MCF 10A (cell line): ENCODE results near the gene CCR7. TPM values are rescaled to one million over a fixed set of nuclear protein-coding genes. Genes with fewer than 3 reads are reported as not detected.

Experiments used
- BruUV-seq: library from RNA; stranded (reverse); fragments of 400-500 nt; replicated peaks from 2 replicates; lab custom pipeline; 2021; lab: Mats Ljungman, UMichigan
- CTCF ChIA-PET: fragments of 300-600 bp; sonication (Branson Sonifier 250); formaldehyde crosslinking; extraction: SDS; loops from one replicate; lab custom pipeline; 2021; ENCODE audit warnings: antibody characterized with exemption, inconsistent platforms; lab: Yijun Ruan, JAX
- POLR2A ChIA-PET: fragments of 300-600, 350-650 bp; sonication (Branson Sonifier 250); formaldehyde crosslinking; extraction: SDS; loops from one replicate; lab custom pipeline; 2020; ENCODE audit warnings: antibody characterized with exemption, inconsistent platforms; lab: Yijun Ruan, JAX
- DNase-seq: peaks from one replicate; pipeline ENCODE4 v3.0.0-alpha.2; 2018; ENCODE audit not compliant: unreplicated experiment
- H3K27ac Mint-ChIP-seq: one replicate; pipeline ENCODE4 v1.8.0; 2022; ENCODE audit warnings: mild to moderate bottlenecking, low read depth, mixed read lengths; ENCODE audit not compliant: unreplicated experiment
- H3K27me3 Mint-ChIP-seq: one replicate; pipeline ENCODE4 v1.8.0; 2022; ENCODE audit warnings: mixed read lengths; ENCODE audit not compliant: insufficient read depth, unreplicated experiment
- H3K36me3 Mint-ChIP-seq: one replicate; pipeline ENCODE4 v1.8.0; 2022; ENCODE audit warnings: mild to moderate bottlenecking, moderate library complexity, mixed read lengths; ENCODE audit not compliant: insufficient read depth, unreplicated experiment
- H3K4me1 Mint-ChIP-seq: one replicate; pipeline ENCODE4 v1.8.0; 2022; ENCODE audit warnings: mixed read lengths; ENCODE audit not compliant: insufficient read depth, unreplicated experiment
- H3K4me3 Mint-ChIP-seq: one replicate; pipeline ENCODE4 v1.8.0; 2022; ENCODE audit warnings: mild to moderate bottlenecking, moderate library complexity, mixed read lengths; ENCODE audit not compliant: unreplicated experiment
- H3K9me3 Mint-ChIP-seq: one replicate; pipeline ENCODE4 v1.8.0; 2022; ENCODE audit warnings: mixed read lengths; ENCODE audit not compliant: unreplicated experiment
- intact Hi-C: fragments of 100-400 bp; cut with micrococcal nuclease; formaldehyde crosslinking; loops from 2 replicates; pipeline ENCODE4 v1.14.1; 2022
- total RNA-seq: library from RNA; stranded (reverse); gene quantifications from 2 replicates; pipeline ENCODE4 v1.2.3, GENCODE V29; 2022
- TF ChIP-seq, protein P1 (sequence below): fragments of 200-600 bp; IDR thresholded peaks from one replicate; pipeline ENCODE4 v1.8.0; 2022; ENCODE audit warnings: antibody characterized with exemption, mild to moderate bottlenecking; ENCODE audit not compliant: unreplicated experiment

Gene CCR7
- total RNA-seq, 1 experiment from 2014 or later = not detected

DNA sequence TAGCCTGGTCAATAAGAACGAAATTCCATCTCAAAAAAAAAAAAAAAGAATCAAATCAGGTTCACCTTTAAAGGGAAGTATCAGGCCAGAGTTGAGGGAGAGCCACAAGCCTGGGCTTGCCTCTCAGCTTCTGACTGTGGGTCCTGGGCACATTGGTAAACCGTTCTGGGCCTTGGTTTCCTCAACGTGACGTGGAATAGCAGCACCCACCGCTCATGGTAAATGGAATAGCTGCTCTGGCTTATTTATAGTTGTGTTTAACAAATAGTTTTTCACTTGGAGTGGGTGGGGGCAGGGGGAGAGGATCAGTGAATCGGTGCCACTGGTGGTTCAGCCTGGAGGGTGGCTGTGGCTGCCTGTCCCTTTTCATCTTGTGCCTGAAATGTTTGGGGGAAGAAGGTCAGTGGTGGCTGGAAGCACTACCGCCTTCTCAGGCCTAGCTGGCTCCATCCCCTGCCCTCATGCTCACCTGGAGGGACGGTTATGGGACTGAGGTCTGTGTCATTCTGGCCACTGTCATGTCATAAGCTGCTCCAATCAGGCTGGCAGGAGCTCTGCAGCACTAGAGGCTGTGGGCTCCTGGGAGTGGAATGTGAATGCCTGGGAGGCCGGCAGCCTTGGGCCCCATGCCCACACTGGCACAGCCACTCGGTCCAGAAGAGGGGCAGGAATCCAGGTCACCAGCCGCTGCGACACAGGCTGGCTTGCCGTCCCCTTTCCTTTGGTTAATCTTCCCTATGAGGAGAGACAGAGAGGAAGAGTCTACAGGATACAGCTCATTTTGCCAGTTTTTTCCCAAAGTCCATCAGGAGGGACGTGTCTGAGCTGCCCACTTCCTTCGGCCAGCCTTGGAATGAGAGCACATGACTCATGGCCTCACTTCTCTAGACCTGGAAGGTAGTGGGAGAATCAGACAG, 27.0 kb downstream of the CCR7 start:
- Mint-ChIP-seq H3K4me1 (peaks cover 31% of the 10 kb centered on the region), H3K4me3 (peak overlapping the region; percentile 54), H3K27me3 (no peaks in the 10 kb centered on the region), H3K9me3 (no peaks in the 10 kb centered on the region), H3K27ac (peak overlapping the region; percentile 89), H3K36me3 (peaks cover 4% of the 10 kb centered on the region)
- TF ChIP-seq, protein P1, sequence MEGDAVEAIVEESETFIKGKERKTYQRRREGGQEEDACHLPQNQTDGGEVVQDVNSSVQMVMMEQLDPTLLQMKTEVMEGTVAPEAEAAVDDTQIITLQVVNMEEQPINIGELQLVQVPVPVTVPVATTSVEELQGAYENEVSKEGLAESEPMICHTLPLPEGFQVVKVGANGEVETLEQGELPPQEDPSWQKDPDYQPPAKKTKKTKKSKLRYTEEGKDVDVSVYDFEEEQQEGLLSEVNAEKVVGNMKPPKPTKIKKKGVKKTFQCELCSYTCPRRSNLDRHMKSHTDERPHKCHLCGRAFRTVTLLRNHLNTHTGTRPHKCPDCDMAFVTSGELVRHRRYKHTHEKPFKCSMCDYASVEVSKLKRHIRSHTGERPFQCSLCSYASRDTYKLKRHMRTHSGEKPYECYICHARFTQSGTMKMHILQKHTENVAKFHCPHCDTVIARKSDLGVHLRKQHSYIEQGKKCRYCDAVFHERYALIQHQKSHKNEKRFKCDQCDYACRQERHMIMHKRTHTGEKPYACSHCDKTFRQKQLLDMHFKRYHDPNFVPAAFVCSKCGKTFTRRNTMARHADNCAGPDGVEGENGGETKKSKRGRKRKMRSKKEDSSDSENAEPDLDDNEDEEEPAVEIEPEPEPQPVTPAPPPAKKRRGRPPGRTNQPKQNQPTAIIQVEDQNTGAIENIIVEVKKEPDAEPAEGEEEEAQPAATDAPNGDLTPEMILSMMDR = no peak
- intact Hi-C loops = no loop called here
- POLR2A ChIA-PET = interaction anchor here (0.6 to 13.6 kb wide), 15 partner anchors 11 to 1154 kb away, joined by 3 to 472 read pairs (median 4); partner anchors contain the start of genes TNS4 and TOP2A
- DNase-seq = peak; percentile 92
- CTCF ChIA-PET = interaction anchor here (0.5 to 9.8 kb wide), 7 partner anchors 9 to 98 kb away, joined by 3 to 90 read pairs (median 4); no protein-coding TSS in a partner anchor
- BruUV-seq = TSS peak; percentile 69

DNA sequence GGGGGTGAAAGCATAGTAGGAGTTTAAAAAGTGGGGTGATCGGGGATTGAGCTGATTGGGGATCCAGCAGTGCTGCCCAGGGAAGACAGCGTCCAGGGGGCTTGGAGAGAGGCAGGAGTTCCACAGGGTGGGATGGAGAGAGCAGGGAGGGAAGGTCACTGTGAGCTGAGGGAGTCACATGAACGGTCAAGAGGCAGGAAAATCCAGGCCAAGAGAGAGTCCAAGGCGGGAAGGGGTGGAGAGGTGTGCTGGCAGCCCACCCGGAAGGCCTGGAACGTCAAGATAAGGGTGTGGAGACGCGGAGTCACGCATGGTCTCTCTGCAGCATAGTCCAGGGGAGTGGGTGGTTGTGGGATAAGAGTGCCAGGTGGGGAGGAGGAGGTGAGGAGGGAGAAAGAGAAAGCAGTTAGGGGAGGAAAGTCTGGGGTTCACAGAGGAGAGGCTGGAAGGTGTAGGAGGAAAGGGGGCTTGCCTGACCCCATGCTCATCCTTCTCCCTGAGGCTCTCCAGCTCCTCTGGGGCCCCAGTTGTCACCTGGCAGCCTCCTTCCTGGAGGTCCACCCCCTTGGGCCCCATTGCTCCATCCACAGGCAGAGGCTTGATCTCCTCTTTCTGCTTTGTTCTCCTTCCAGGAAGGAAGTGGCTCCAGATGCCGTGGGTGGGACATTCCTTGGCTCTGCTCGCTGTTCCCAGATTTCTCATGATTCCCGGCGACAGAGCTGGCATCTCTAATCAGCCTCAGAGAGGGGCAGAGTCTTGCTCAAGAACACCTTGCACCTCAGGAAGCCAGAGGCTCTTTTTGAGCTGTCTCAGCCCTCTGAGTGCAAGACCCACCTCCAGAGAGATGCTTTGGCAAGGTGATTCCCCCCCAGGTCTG, 28.7 kb downstream of the CCR7 start:
- Mint-ChIP-seq H3K9me3 (no peaks in the 10 kb centered on the region), H3K36me3 (peaks cover 7% of the 10 kb centered on the region), H3K4me3 (peak overlapping the region; percentile 40), H3K27me3 (no peaks in the 10 kb centered on the region), H3K4me1 (peaks cover 38% of the 10 kb centered on the region), H3K27ac (no peak overlapping the region)
- no TSS peak for BruUV-seq
- TF ChIP-seq, protein P1 = no peak
- intact Hi-C loops = no loop called here
- ChIA-PET POLR2A (interaction anchor here (0.6 to 13.6 kb wide), 7 partner anchors 10 to 72 kb away, joined by 3 to 472 read pairs (median 11); partner anchors contain the start of gene TNS4), CTCF (interaction anchor here (0.6 to 9.8 kb wide), 11 partner anchors 11 to 174 kb away, joined by 3 to 97 read pairs (median 5); no protein-coding TSS in a partner anchor)
- peak; percentile 94 for DNase-seq

DNA sequence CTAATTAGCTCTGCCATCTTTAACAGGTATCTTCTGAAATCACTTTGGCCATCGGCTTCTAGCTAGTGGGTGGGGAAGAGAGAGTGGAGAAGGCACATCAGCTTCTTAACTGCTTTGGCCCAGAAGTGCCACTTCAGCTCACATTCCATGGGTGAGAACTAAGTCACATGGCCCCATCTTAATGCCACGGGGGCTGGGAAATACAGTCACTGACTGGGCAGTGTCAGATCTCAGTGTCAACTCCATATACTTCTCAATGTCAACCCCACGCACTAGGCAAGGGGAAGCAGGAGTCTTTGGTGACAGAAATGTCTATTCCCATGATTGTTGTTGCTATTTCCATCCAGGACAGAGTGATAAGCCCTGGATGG, 29.4 kb downstream of the CCR7 start:
- Mint-ChIP-seq H3K27ac (no peak overlapping the region), H3K9me3 (no peaks in the 10 kb centered on the region), H3K4me1 (peaks cover 41% of the 10 kb centered on the region), H3K4me3 (no peak overlapping the region), H3K36me3 (peaks cover 7% of the 10 kb centered on the region), H3K27me3 (no peaks in the 10 kb centered on the region)
- POLR2A ChIA-PET = interaction anchor here (1.1 to 13.6 kb wide), 5 partner anchors 10 to 58 kb away, joined by 3 to 472 read pairs (median 49); partner anchors contain the start of gene TNS4
- intact Hi-C loops = no loop called here
- no peak for DNase-seq
- BruUV-seq = no TSS peak
- TF ChIP-seq, protein P1 = no peak
- CTCF ChIA-PET = interaction anchor here (0.7 to 9.8 kb wide), 11 partner anchors 12 to 231 kb away, joined by 3 to 97 read pairs (median 5); no protein-coding TSS in a partner anchor
